LNCAP (cell line): Measurements from ENCODE around the gene NFIB.

ENCODE experiments used
- TF ChIP-seq, protein P1 (sequence below): fragments of 450-650 bp; IDR thresholded peaks from 2 replicates; pipeline ENCODE4 v1.5.1; 2017; ENCODE audit warnings: mild to moderate bottlenecking

NFIB gene

DNA sequence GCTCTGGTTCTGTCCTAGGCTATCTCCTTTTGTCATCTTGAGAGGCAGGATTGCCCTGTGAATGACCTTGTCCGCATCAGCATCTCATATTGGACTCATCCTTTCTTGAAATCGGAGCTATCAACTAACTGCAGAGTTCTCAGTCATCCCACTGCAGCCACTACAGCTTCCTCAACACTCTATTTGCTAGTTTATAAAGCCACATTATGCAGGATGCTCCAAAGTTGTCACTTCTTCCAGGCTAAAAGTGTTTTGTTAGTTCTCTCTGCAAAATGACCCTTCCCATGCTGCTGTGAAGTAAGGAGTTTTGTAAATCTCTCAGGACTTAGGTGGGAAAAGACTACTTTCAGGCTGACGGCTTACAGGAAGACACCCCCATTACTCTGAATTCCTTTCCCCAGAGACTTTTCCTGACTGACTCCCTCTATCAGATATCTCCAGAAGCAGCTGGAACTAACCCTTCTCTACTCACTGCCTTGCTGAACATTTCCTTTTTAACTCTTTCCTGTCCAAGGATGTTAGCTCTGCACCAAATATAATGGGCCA lies 257.6 kb downstream of the NFIB start:
- TF ChIP-seq, protein P1, sequence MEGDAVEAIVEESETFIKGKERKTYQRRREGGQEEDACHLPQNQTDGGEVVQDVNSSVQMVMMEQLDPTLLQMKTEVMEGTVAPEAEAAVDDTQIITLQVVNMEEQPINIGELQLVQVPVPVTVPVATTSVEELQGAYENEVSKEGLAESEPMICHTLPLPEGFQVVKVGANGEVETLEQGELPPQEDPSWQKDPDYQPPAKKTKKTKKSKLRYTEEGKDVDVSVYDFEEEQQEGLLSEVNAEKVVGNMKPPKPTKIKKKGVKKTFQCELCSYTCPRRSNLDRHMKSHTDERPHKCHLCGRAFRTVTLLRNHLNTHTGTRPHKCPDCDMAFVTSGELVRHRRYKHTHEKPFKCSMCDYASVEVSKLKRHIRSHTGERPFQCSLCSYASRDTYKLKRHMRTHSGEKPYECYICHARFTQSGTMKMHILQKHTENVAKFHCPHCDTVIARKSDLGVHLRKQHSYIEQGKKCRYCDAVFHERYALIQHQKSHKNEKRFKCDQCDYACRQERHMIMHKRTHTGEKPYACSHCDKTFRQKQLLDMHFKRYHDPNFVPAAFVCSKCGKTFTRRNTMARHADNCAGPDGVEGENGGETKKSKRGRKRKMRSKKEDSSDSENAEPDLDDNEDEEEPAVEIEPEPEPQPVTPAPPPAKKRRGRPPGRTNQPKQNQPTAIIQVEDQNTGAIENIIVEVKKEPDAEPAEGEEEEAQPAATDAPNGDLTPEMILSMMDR = no peak

DNA sequence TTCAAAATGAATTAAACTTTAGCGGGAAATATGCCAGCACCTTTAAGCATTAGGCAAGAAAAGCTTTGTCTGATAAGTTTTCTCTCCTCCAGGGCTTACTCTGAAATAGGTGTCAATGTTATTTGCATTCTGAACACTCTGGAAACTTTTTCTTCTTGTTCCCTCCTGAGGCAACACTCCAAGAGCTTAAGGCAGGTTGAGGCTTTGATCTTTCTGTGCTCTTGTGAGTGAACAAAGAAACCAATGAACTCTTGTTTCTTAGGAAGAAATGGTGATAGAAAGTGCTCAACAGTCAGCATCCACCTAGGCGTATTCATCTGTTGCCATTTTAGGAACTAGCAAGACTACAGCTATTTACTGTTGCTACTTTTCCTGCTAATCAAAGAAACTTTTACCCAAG lies 259.8 kb downstream of the NFIB start:
- TF ChIP-seq, protein P1 = no peak

DNA sequence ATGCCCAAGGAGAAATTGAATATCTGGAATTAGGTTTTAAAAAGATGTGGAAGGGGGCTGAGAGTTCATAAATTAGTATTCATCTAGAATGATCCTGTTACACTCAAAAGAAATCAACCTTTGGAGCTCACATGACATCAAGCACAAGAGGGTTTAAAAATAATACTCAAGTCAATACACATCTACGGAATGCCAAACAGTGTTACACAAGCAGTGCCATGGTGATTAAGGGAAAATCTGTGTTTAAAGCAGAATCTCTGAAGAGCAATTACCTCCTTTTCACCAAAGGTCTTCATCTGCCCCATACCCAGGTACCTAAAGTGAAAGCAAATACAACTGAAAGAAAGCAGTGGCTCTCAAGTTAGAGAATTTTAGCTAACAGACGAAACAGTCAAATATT lies 261.6 kb downstream of the NFIB start:
- TF ChIP-seq, protein P1 = no peak

DNA sequence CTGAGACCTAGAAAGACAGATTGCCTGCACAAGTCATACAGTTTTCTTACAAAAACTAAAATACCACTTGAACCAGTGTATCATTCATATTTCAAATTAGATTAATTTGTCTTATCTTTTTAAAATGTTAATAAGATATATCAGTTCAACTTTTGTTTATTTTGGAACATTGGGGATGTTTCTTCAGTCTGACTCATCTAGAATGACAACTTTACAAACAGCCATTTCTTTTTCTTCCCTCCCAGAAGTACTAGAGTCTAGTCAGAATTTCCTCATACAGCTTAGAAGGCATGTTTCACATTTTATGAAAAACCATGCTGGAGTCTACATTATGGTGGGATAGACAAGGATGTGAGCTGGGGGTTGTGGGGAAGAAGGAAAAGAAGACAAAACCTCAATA lies 262.5 kb downstream of the NFIB start:
- TF ChIP-seq, protein P1 = no peak

DNA sequence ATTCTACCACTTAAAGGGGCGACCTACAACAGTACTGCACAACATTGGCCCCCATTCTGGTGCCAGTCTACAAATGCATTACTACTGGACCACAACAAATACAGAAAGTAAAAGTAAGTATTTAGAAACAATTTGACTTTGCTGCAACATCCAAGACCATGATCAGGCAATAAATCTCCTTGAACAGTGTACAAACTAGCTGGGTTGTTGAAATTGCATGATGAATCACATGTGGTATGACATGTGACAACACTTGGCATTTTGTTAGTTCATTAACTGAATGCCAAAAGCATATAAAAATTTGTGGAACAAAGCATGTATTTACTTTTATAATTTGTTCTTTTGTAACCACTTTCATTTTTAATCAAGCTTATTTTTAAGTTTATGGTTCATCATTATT lies 270.5 kb downstream of the NFIB start:
- TF ChIP-seq, protein P1 = no peak

DNA sequence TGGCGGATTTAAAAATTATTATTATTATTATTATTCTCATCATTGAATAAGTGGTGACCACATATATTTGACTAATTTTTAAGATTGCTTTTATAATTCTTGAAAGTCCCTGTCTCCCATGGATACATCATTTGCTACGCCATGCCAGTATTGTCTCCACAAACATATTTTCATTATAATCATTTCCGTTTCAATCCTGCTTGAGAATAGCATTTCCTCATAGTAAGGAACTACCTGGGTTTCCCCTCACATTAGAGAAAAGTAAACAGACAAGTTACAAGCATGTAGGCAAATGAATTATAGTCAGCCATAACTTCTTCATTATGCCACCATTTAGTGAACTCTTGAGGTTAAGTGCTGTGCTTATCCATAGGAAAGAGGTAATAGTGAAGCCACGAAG lies 276.6 kb downstream of the NFIB start:
- TF ChIP-seq, protein P1 = no peak

DNA sequence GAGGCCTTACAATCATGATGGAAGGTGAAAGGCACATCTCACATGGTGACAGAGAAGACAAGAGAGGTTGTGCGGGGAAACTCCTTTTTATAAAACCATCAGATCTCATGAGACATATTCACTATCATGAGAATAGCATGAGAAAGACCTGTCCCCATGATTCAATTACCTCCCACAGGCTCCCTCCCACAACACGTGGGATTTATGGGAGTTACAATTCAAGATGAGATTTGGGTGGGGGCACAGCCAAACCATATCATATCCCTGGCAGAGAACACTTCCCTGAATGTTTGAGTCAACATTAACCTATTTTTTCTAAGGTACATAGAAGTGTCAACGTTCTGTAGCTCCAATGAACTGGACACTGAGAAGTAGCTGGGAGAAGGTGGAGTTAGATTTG lies 280.9 kb downstream of the NFIB start:
- TF ChIP-seq, protein P1 = no peak
